ENCODE measurements around the gene LCN9. TPM values are rescaled to one million over a fixed set of nuclear protein-coding genes. Genes with fewer than 3 reads are reported as not detected.

Gene LCN9
- total RNA-seq, 1 experiment from 2014 or later, result not detected

DNA sequence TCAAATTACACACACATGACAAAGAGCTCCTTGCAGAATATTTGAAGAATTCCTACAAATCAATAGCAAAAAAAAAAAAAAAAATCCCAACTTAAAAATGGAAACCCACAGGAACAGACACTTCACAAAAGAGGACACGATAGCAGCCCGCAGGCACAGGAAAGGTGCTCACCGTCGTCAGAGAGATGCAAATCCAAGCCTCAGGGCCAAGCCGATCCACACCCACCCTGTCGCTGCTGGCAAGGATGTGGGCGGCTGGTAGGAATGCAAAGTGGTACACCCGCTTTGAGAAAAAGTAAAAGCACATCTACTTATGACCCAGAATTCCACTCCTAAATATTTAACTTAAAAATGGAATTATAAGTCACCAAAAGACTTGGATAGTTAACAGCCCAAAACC, 10.8 kb downstream of the LCN9 start:
- DNase-seq (no peak), ATAC-seq (no peak)
- Histone ChIP-seq H3K27me3 (ENCODE audit: low read length) (peaks cover 11% of the 10 kb centered on the region), H3K4me3 (ENCODE audit: low read length) (no peak overlapping the region), H3K9me2 (replicated peaks; ENCODE audit: low read length) (no peaks in the 10 kb centered on the region), H2AFZ (ENCODE audit: low read length) (no peak overlapping the region), H3K79me2 (ENCODE audit: low read length) (no peaks in the 10 kb centered on the region), H3K4me1 (ENCODE audit: insufficient read depth, low read length) (no peaks in the 10 kb centered on the region), H3K4me2 (ENCODE audit: low read length) (no peak overlapping the region), H4K20me1 (ENCODE audit: low read length) (no peaks in the 10 kb centered on the region), H3K9ac (ENCODE audit: low read length) (no peak overlapping the region), H3K9me3 (ENCODE audit: low read length) (no peaks in the 10 kb centered on the region), H3K36me3 (ENCODE audit: low read depth, low read length) (no peaks in the 10 kb centered on the region), H3F3A (ENCODE audit: low read length, unreplicated experiment) (no peaks in the 10 kb centered on the region), H3K27ac (ENCODE audit: low read length) (no peak overlapping the region)
- ChIA-PET POLR2A (ENCODE audit: unreplicated experiment) (no interaction called here), CTCF (interaction anchor here (0.6 kb wide), 1 partner anchor 225 kb away, joined by 9 read pairs; no protein-coding TSS in a partner anchor)
- TF ChIP-seq EZH2 (IDR thresholded peaks at IDR 0.05; ENCODE audit: low read length, unreplicated experiment), result no peak
- no TSS peak for BruUV-seq (replicated peaks)
- intact Hi-C loops (cut with micrococcal nuclease), result no loop called here

DNA sequence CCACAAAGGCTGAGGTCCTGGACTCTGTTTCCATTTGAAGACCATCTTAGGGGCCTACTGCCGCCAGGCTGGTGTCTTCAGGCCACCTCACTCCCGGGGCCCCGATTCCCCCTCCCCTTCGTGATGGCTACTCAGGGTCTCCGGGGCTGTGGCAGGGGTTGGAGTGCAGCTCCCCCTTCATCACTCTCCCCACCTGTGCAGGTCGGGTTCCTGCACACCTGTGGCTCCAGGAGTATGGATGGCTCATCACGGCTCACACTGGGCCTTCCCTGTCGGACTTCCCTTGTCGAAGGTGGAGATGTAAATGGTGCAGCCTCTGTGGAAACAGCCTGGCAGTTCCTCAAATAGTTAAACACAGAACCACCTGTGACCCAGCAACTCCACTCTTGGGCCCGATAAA, 11.9 kb downstream of the LCN9 start:
- intact Hi-C loops (cut with micrococcal nuclease), result no loop called here
- Histone ChIP-seq H3K9me2 (replicated peaks; ENCODE audit: low read length) (no peaks in the 10 kb centered on the region), H3K36me3 (ENCODE audit: low read depth, low read length) (no peaks in the 10 kb centered on the region), H2AFZ (ENCODE audit: low read length) (no peak overlapping the region), H3K9ac (ENCODE audit: low read length) (no peak overlapping the region), H3K4me3 (ENCODE audit: low read length) (no peak overlapping the region), H3K27ac (ENCODE audit: low read length) (no peak overlapping the region), H3K27me3 (ENCODE audit: low read length) (peaks cover 11% of the 10 kb centered on the region), H3F3A (ENCODE audit: low read length, unreplicated experiment) (no peaks in the 10 kb centered on the region), H3K4me1 (ENCODE audit: insufficient read depth, low read length) (no peaks in the 10 kb centered on the region), H3K9me3 (ENCODE audit: low read length) (no peaks in the 10 kb centered on the region), H3K79me2 (ENCODE audit: low read length) (no peaks in the 10 kb centered on the region), H3K4me2 (ENCODE audit: low read length) (no peak overlapping the region), H4K20me1 (ENCODE audit: low read length) (no peaks in the 10 kb centered on the region)
- DNase-seq (no peak), ATAC-seq (no peak)
- TF ChIP-seq EZH2 (IDR thresholded peaks at IDR 0.05; ENCODE audit: low read length, unreplicated experiment) (no peak), EZH2phosphoT487 (IDR thresholded peaks at IDR 0.05; ENCODE audit: borderline replicate concordance, low read length) (no peak), CTCF (conservative IDR thresholded peaks at IDR 0.05; ENCODE audit: low read depth, low read length) (no peak)
- ChIA-PET CTCF (no interaction called here), POLR2A (ENCODE audit: unreplicated experiment) (no interaction called here)
- no TSS peak for BruUV-seq (replicated peaks)

DNA sequence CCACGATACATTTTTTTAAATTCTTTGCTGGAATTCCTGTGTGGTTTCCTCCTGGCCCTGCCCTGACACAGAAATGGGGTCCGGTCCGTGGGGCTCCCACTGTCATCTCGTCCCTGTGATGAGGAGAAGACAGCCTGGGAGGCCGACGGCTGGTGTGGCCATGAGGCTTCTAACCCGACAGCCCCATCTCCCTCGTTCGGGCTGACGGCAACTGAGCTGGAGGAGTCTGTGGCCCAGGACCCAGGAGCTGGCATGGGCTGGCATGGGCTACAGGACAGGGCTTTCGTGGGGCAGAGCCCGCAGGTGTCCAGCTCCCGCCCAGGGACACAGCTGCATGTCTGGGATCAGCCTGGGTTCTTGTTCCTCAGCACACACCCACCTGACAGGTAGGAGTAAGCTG, 13.8 kb downstream of the LCN9 start:
- H3K4me1 ChIP-seq (ENCODE audit: insufficient read depth, low read length), result no peaks in the 10 kb centered on the region
- DNase-seq (no peak), ATAC-seq (no peak)
- ChIA-PET CTCF (no interaction called here), POLR2A (ENCODE audit: unreplicated experiment) (no interaction called here)
- intact Hi-C loops (cut with micrococcal nuclease), result no loop called here
- no peak overlapping the region for H3K4me2 ChIP-seq (ENCODE audit: low read length)
- BruUV-seq (replicated peaks), result no TSS peak
- H3K9me2 ChIP-seq (replicated peaks; ENCODE audit: low read length), result no peaks in the 10 kb centered on the region
- no peaks in the 10 kb centered on the region for H3F3A ChIP-seq (ENCODE audit: low read length, unreplicated experiment)
- H3K4me3 ChIP-seq (ENCODE audit: low read length), result no peak overlapping the region
- H3K9me3 ChIP-seq (ENCODE audit: low read length), result no peaks in the 10 kb centered on the region
- H3K27me3 ChIP-seq (ENCODE audit: low read length), result peaks cover 11% of the 10 kb centered on the region
- H2AFZ ChIP-seq (ENCODE audit: low read length), result no peak overlapping the region
- H3K9ac ChIP-seq (ENCODE audit: low read length), result no peak overlapping the region
- no peaks in the 10 kb centered on the region for H3K79me2 ChIP-seq (ENCODE audit: low read length)
- H3K36me3 ChIP-seq (ENCODE audit: low read depth, low read length), result no peaks in the 10 kb centered on the region
- TF ChIP-seq EZH2 (IDR thresholded peaks at IDR 0.05; ENCODE audit: low read length, unreplicated experiment) (no peak), CTCF (conservative IDR thresholded peaks at IDR 0.05; ENCODE audit: low read depth, low read length) (no peak), EZH2phosphoT487 (IDR thresholded peaks at IDR 0.05; ENCODE audit: borderline replicate concordance, low read length) (no peak)
- no peaks in the 10 kb centered on the region for H4K20me1 ChIP-seq (ENCODE audit: low read length)
- H3K27ac ChIP-seq (ENCODE audit: low read length), result no peak overlapping the region
